HG03571 (cell line): Measurements from ENCODE around the gene CTDP1.

Experiments
- ATAC-seq: cut with Tn5 transposase; IDR thresholded peaks from one replicate; pipeline ENCODE4 v1.9.1; 2021; ENCODE audit not compliant: unreplicated experiment

CTDP1 gene

DNA sequence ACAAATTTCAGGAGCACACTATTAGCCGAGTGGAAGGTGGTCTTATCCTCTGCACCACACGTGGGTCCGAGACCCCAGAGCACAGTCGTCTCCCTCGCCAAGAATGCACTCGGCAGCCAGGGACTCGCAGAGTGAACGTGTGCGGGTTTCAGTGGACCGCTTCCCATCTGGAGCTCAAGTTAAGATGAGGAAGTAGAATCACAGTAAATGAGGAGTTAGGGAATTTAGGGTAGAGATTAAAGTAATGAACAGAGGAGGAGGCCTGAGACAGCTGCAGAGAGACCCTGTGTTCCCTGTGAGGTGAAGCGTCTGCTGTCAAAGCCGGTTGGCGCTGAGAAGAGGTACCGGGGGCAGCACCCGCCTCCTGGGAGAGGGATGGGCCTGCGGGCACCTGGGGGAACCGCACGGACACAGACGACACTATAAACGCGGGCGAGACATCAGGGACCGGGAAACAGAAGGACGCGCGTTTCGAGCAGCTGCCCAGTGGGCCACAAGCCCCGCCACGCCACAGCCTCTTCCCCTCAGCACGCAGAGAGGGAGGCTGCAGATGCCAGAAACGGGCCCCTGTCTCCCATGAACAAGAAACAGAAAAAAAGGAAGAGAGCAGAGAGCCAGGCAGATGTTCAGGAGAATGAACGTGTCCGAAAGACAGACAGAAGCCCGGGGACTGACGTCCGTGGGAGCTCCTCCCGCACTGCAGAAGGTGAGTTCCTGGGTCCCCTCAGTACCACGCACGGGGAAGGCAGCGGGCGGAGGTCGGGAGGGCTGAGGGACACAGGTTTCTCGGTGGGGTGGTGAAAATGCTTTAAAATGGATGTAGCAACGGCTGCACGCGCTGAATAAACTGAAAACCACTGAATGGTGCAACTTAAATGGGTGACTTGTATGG, 112.7 kb downstream of the CTDP1 start:
- ATAC-seq: no peak

DNA sequence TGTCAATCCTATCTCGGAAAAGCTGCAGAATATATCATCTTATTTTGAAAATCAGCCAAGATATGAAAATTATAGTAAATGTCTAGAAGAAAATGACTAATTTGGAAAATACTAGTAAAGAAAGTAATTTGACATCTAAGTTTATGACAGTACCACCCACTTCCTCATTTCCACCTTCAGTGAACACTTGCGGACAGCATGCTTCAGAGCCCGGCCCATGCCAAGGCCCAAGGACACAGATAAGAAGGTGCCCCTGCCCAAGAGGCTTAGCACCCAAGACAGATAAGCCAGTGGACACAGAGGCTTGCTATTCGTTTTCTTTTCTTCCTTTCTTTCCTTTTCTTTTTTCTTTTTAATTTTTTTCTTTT, 113.4 kb downstream of the CTDP1 start:
- ATAC-seq: no peak

DNA sequence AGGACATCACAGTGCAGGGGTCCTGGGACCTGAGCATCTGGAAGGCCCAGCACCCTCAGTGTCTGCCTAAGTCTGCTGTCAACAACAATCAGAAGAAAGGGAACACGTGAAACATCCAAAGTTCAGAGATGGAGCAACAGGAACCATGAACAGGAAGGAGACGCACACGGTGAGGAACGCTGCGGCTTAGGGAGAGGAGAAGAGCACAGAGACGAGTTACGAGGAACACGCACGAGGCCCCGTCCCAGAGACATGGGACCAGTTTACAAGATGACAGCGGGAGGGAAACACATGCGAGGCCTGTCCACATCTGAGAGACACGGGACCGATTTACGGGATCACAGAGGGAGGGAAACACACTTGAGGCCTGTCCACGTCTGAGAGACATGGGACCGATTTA, 115.2 kb downstream of the CTDP1 start:
- ATAC-seq: no peak

DNA sequence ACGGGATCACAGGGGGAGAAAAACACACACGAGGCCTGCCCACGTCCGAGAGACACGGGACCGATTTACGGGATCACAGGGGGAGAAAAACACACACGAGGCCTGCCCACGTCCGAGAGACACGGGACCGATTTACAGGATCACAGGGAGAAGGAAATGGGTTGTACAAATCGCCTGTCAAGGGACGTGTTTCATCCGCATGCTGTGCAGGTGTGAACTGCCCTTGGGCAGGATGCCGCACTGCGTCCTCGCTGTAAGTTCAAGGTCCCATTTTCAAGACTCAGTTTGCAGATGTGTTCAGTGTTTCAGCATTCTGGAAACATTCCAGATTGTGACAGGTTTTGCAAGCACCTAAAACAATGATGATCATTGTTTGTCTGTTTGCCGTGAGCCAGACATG, 115.8 kb downstream of the CTDP1 start:
- no peak for ATAC-seq

DNA sequence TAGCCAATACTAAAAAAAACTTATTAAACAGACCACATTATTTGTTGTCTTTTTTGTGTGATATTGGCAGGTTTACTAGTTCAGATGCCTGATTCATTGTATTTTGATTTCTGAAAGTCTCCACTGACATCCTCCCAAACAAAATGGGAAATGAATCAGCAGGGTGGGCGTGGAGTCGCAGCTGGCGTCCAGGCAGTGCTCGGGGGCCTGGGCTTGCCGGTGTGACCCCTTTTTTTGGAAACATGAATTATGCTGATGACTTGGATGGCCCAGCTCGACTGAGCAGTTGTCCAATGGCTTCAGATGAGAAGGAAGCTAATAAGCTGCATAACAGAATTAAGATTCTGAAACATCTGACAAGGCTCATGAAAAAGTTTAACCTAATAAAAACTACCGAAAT, 116.4 kb downstream of the CTDP1 start:
- no peak for ATAC-seq

DNA sequence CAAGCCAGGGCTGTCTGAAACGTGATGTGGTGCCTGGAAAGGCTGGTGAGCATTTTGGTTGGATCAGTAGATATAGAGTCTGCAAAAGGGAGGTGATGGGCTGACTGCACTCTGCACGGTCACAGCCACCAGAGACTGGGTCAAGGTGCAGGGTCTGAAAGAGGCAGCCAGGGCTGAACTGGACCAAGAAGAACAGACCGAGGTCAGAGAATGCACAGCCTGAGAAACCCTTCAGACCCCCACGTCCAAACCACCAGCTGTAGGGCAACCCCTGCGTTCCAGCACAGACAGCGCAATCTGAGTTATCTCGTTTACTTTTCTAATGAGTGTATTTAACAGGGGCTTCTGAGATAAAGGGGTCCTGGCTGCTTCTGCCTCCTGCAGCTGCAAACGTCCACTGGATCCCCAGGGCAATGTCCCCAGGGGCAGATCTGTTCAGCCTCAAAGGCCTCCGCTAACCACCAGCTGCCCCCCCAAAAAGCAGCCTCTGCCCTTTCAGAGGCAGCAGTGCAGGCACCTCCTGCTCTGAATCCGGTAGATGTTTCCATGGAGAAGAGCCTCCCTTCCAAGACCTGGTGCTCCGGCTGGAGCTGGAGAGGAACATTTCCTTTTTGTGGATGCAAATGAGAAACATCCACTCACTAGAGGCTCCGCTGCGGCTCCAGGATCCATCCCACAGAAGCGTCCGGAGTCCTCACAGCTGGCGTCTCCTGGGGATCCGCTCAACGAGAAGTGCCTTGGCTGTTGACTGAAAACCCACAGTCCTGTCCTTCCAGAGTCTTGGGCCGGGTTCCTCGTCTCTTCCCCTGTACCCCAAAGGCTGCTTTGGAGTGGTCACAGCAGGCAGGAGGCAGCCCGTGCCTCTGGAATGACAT, 117.2 kb downstream of the CTDP1 start:
- ATAC-seq: no peak

DNA sequence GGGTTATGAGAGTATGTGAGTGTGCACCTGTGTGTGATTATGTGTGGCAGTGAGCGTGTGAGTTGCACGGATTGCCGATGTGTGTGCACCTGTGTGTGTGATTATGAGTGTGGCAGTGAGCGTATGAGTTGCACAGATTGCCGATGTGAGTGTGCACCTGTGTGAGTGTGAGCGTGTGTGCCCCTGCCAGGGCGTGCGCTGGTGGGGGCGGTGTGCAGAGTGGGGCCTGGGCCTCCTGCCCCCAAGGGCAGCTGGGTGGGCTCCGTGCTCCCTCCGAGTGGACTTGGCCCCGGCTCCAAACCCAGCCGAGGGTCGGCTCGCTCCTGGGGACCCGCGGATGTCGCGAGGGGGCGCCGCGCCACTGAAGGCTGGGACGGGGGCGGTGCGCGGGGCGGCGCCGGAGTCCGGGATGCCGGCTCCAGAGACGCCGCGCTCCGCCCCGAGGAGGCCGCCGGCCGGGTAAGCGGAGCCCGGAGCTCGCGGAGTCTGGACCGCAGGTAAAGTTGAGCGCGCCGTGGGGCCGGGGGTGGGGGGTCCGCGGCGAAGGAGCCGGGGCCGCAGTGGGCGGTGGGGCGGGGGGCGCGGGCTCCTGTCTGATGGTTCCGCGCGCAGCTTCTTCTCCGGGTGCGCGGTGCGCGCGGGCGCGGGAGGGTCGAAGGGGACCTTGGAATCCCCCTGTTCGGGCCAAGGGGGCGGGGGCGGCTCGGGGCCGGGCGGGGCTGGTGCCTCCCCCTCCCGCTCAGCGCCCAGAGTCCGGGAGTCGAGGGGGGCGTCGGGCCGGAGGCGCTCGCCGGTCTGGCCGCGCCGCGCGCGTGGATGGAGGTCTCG, 118.1 kb downstream of the CTDP1 start, which contains the start of gene KCNG2:
Gene KCNG2, plus strand, starts transcription at position 421 of the 828 bp plus-strand sequence. CDS start 65,730 bp downstream, outside the sequence.
- ATAC-seq: no peak

DNA sequence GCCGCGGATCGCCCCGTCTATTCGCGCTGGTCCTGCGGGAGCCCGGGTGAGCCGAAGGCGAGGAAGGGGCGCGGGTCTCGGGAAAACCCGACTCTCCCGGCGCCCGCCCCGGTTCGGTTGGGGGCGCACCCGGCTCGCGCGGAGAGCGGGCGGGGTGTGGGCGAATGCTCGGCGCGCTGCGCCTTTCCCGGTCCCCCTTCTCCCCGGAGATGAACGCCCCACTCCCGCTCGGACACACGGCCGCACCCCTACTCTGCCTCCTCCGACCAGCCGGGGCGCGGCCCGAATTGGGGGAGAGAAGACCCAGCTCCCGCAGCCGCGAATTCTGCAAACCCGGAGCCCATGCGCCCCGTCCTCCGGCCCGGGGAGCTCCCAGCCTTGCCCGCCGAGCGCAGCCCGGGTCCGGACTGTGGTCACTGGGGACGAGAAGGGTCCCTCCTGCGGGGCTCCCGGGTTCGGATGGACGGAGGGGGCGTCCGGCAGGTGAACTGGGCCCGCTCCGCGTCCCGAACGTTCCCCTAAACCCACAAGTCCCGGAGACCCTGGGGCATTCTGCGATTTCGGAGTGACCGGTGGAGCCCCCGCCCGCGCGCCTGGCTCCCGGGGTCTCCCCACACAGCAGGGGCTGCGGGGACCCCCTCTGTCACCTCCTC, 118.9 kb downstream of the CTDP1 start:
- no peak for ATAC-seq

DNA sequence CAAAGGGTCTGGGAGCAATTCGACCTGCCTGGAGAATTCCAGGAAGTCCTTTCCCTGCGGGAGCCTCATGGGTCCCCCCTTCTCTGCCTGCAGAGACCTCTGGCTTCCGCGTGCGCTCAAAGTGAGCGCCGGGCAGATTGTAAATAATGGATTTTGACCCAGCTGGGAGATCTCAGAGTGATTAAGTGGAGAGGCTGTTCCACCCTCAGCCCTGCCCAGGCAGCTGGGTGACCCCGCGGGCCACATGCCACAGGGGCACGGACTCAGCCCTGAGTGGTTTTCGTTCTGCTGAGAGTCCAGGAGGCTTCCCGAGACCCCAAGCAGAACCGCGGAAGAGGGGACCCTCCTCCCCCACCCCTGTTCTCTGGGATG, 119.4 kb downstream of the CTDP1 start:
- ATAC-seq: no peak

DNA sequence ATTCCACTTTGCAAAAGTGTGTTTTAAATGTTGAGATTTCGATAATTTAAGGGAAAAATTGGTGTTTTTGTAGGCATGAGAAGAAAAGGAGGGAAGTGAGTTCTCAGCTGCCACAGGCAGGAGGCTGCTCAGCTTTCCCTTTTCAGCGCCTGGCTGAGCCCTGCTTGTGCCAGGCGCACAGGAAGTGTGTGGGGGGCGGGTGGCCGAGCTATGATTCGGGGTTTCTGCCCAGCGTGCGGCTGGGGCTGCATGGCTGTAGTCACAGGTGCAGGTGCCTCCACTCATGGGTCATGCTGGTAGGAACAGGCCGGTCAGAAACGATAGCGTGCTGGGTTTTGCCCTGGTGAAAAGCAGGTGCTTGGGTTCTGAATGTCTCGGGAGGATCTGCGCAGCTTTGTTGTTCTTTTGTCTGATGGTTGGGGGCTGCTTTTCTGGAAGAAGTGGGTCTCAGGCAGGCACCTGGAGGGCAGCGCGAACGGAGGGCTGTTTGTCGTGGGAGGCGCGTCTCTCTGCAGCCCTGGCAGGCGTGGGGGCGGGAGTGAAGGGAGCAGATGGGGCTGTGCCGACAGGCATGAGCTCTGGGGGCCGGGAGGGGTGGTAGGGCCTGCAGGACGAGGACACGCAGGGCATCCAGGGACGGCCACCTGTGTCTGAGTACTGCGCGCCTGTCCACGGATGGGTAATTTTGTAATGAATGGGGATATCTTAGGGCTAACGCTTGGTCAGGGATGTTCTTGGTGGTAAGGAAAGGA, 120.2 kb downstream of the CTDP1 start:
- ATAC-seq: no peak

DNA sequence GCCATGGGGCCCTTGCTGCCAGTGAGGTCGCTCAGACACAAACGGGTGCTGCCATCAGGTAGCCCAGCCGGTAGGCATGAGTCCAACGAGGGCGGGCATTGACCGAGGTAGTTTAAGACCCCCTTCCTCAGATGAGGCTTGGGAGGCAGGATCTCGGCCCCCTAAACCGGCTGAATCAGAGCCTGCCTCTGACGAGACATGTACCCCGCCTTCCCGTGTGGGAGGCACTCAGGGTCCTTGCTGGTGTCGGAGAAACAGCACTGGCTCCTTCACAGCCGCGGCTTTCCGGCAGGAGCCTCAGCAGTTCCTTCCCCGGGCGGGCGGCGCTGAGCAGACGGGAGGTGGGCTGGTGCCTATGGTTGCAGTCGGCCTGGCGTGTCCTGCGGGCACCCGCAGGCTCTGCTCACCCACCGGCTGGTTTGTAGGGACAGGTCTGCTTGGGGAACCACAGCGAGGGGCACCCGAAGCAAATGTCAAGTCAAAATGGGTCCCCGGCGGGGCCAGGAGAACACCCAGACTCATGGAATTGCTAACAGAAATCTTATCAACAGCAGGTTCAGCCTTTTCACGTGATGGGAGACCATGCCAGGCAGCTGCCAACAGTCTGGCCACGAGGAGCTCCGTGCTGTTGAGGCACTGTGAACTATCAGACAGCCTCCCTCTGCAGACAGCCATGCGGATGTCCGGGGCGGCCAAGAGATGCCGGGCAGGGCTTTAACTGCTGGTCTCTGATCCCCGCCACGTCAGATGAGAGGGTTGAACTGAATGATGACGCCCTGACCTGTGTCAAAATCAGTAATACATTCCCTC, 121.0 kb downstream of the CTDP1 start:
- no peak for ATAC-seq

DNA sequence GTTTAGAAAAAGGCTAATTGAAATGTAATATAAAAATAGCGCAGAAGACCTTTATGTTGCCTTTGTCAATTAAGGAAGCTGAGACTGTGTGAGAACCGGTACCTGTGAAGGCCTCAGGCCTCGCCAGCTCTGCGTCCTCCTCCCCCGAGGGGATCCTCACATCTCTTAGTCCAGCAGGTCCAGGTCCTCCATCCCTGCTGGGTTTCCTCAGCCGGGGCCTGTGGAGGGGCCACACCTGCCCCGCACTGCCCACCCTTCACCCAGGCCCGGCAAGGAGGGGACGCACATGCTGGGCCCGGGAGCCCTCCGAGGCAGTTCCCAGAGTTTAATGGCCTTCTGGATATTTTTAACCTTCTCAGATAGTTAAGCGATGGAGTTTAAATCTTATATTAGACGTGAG, 121.6 kb downstream of the CTDP1 start:
- ATAC-seq: no peak

DNA sequence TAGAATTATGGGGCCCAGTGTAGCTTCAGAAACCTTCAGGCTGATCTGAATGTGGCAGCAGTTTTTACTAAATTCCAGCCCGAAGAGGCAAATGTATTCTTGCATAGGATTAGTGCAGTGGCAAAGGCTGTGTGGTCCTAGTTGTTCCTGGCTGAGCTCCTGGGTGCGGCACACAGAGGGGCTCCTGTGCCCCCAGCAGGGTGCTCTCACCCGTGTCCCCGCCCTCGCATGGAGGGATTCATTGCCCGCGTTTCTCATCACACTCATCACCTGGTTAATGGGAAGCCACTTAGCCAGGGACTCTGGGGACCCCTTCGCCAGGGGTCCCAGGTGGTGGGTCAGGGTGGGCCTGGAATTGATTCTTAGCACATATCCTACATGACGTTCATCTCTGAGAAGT, 122.0 kb downstream of the CTDP1 start:
- ATAC-seq: no peak

DNA sequence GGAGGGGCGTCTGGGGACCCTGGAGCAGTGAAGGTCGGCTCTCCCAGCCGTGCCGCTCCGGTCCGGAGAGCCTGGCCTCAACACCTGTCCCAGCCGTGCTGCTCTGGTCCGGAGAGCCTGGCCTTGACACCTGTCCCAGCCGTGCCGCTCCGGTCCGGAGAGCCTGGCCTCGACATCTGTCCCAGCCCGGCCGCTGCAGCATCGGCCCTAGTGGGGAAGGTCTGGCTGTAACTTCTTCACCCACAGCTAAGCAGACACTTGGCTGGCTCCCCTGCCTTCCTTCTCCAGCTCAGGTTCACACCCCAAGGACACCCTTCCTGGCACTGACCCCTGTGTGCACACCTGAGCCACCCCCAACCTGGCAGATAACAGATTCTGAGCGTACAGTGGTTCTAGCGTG, 122.7 kb downstream of the CTDP1 start:
- no peak for ATAC-seq

DNA sequence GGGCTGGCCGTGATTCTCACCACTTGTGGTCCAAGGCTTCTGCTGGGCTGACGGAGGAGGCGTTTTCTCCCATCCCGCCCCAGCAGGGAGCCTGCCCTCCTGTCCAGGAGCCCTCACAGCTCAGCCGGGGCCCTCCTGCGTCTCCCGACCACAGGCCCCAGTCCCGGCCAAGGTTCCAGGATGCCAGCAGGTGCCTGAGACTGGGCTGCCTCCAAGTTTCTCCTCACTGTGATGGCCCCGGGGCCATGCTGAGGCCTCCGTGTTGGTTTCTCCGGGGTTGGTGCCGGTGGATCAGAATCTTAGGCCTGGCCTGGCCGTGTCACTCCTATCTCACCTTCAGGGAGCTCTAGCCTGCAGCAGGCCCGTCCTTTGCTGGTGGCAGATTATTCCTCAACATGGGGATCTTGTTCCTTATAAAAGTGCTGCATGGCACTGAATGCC, 124.0 kb downstream of the CTDP1 start:
- ATAC-seq: no peak
